Measurements from ENCODE around the gene FAM124A.

The FAM124A gene

DNA sequence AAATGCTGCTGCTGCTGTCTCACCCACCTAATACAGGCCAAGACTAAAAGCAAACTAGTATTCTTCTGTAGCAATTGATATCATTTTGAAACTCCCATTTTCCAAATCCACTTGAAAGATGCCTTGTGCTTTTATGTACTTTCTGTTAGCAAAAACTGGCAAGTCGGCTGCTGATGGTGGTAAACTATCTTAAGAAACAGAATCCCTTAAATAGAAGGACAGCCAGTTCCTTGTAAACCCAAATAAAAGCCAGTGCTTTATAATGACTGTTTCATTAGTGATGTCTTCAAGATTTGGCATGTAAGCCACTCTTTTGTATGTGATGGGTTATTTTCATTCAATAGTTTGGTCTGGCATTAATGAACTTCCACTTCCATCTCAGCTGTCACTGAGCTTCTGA lies 5.2 kb downstream of the FAM124A start:
- TF ChIP-seq EZH2 (IDR thresholded peaks at IDR 0.05; ENCODE audit: borderline replicate concordance, low read depth, low read length, severe bottlenecking), result no peak
- TF ChIP-seq, protein P1, sequence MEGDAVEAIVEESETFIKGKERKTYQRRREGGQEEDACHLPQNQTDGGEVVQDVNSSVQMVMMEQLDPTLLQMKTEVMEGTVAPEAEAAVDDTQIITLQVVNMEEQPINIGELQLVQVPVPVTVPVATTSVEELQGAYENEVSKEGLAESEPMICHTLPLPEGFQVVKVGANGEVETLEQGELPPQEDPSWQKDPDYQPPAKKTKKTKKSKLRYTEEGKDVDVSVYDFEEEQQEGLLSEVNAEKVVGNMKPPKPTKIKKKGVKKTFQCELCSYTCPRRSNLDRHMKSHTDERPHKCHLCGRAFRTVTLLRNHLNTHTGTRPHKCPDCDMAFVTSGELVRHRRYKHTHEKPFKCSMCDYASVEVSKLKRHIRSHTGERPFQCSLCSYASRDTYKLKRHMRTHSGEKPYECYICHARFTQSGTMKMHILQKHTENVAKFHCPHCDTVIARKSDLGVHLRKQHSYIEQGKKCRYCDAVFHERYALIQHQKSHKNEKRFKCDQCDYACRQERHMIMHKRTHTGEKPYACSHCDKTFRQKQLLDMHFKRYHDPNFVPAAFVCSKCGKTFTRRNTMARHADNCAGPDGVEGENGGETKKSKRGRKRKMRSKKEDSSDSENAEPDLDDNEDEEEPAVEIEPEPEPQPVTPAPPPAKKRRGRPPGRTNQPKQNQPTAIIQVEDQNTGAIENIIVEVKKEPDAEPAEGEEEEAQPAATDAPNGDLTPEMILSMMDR (IDR thresholded peaks at IDR 0.05; ENCODE audit: borderline replicate concordance, extremely low read depth, low read length, poor library complexity, severe bottlenecking), result no peak
- Histone ChIP-seq H3K36me3 (ENCODE audit: insufficient read depth, low read length) (no peaks in the 10 kb centered on the region), H3K9ac (ENCODE audit: low read depth, low read length) (no peak overlapping the region), H3K4me2 (ENCODE audit: insufficient read depth, low read length) (no peak overlapping the region), H3K27ac (ENCODE audit: low read length) (no peak overlapping the region), H2AFZ (ENCODE audit: low read depth, low read length) (no peak overlapping the region), H3K27me3 (ENCODE audit: insufficient read depth, low read length, poor library complexity) (peaks cover 48% of the 10 kb centered on the region), H3K79me2 (ENCODE audit: insufficient read depth, low read length) (no peaks in the 10 kb centered on the region), H3K4me1 (ENCODE audit: insufficient read depth, low read length) (peaks cover 6% of the 10 kb centered on the region; the same call in 1 of the 2 replicates), H4K20me1 (ENCODE audit: insufficient read depth, low read length) (no peaks in the 10 kb centered on the region), H3K9me3 (ENCODE audit: insufficient read depth, low read length, severe bottlenecking) (no peaks in the 10 kb centered on the region), H3K4me3 (ENCODE audit: low read depth in 1 of 2, low read length in 2 of 2) (no peak overlapping the region)
- no peak for ATAC-seq (ENCODE audit: insufficient read depth, low read depth)
- no peak for DNase-seq

GRCh38 chr13:51229101-51229719 lies 7.0 kb downstream of the FAM124A start:
- Histone ChIP-seq H3K9me3 (ENCODE audit: insufficient read depth, low read length, severe bottlenecking) (no peaks in the 10 kb centered on the region), H2AFZ (ENCODE audit: low read depth, low read length) (no peak overlapping the region), H3K27me3 (ENCODE audit: insufficient read depth, low read length, poor library complexity) (peaks cover 32% of the 10 kb centered on the region), H3K36me3 (ENCODE audit: insufficient read depth, low read length) (no peaks in the 10 kb centered on the region), H3K27ac (ENCODE audit: low read length) (no peak overlapping the region), H3K79me2 (ENCODE audit: insufficient read depth, low read length) (no peaks in the 10 kb centered on the region), H3K4me3 (ENCODE audit: low read depth in 1 of 2, low read length in 2 of 2) (no peak overlapping the region), H3K4me1 (ENCODE audit: insufficient read depth, low read length) (no peaks in the 10 kb centered on the region), H3K4me2 (ENCODE audit: insufficient read depth, low read length) (no peak overlapping the region), H3K9ac (ENCODE audit: low read depth, low read length) (no peak overlapping the region), H4K20me1 (ENCODE audit: insufficient read depth, low read length) (no peaks in the 10 kb centered on the region)
- no peak for DNase-seq
- ATAC-seq (ENCODE audit: insufficient read depth, low read depth), result no peak
- TF ChIP-seq EZH2 (IDR thresholded peaks at IDR 0.05; ENCODE audit: borderline replicate concordance, low read depth, low read length, severe bottlenecking), result no peak
- TF ChIP-seq, protein P1 (IDR thresholded peaks at IDR 0.05; ENCODE audit: borderline replicate concordance, extremely low read depth, low read length, poor library complexity, severe bottlenecking), result no peak

- DNase-seq (no peak), ATAC-seq (ENCODE audit: insufficient read depth, low read depth) (no peak)
- Histone ChIP-seq H3K79me2 (ENCODE audit: insufficient read depth, low read length) (no peaks in the 10 kb centered on the region), H4K20me1 (ENCODE audit: insufficient read depth, low read length) (no peaks in the 10 kb centered on the region), H3K36me3 (ENCODE audit: insufficient read depth, low read length) (no peaks in the 10 kb centered on the region), H3K4me3 (ENCODE audit: low read depth in 1 of 2, low read length in 2 of 2) (no peak overlapping the region), H3K9ac (ENCODE audit: low read depth, low read length) (no peak overlapping the region), H2AFZ (ENCODE audit: low read depth, low read length) (no peak overlapping the region), H3K27me3 (ENCODE audit: insufficient read depth, low read length, poor library complexity) (peaks cover 28% of the 10 kb centered on the region), H3K27ac (ENCODE audit: low read length) (no peak overlapping the region), H3K4me1 (ENCODE audit: insufficient read depth, low read length) (no peaks in the 10 kb centered on the region), H3K9me3 (ENCODE audit: insufficient read depth, low read length, severe bottlenecking) (no peaks in the 10 kb centered on the region), H3K4me2 (ENCODE audit: insufficient read depth, low read length) (no peak overlapping the region)
- TF ChIP-seq EZH2 (IDR thresholded peaks at IDR 0.05; ENCODE audit: borderline replicate concordance, low read depth, low read length, severe bottlenecking), result no peak
- TF ChIP-seq, protein P1 (IDR thresholded peaks at IDR 0.05; ENCODE audit: borderline replicate concordance, extremely low read depth, low read length, poor library complexity, severe bottlenecking), result no peak
Measured at GRCh38 chr13:51229731-51230130, 7.5 kb downstream of the FAM124A start.
